ENCODE measurements around the gene HOXD12.

DNA sequence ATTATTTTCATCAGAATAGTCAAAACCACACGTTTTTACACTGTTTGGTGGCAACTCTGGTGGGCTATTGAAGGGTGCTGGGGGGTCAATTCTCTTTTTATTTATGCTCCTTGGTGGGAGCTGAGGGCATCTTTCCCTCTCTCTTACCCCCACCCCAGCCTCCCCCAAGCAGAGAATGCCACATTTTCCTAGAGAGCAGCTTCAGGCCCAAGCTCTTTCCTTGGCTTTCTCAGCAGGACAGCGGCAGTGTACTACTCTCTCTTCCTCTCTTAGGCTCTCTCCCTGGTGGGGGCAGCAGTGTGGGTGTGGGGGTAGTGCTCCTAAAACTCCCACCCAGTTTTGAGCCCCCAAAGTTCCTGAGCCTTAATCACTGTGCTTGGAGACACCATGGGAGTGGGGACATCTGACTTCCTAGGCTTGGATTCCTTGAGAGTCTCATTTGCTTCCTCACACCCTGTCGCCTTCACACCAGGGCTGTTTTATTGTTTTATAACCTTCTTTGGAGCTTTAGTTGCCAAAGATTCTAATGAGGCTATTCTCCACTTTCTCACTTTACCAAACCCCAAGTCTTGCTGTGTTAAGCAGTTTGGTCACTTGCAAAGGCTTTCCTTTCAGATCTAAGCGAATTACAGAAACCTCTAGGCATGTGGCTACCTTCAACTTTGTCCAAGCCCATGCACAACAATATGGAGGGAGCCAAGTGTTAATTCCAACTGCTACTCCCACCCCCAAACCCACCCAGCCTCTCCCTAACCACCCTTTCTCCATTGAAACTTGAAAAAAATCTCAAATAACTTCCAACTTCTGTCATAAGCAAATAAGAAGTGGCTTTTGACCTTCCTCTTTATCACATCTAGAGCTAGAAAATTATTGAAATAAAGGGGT, 45.7 kb downstream of the HOXD12 start:
- TF ChIP-seq, protein P1, sequence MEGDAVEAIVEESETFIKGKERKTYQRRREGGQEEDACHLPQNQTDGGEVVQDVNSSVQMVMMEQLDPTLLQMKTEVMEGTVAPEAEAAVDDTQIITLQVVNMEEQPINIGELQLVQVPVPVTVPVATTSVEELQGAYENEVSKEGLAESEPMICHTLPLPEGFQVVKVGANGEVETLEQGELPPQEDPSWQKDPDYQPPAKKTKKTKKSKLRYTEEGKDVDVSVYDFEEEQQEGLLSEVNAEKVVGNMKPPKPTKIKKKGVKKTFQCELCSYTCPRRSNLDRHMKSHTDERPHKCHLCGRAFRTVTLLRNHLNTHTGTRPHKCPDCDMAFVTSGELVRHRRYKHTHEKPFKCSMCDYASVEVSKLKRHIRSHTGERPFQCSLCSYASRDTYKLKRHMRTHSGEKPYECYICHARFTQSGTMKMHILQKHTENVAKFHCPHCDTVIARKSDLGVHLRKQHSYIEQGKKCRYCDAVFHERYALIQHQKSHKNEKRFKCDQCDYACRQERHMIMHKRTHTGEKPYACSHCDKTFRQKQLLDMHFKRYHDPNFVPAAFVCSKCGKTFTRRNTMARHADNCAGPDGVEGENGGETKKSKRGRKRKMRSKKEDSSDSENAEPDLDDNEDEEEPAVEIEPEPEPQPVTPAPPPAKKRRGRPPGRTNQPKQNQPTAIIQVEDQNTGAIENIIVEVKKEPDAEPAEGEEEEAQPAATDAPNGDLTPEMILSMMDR (IDR thresholded peaks at IDR 0.05; ENCODE audit: low read length), result no peak
- TF ChIP-seq EZH2 (optimal IDR thresholded peaks at IDR 0.05; ENCODE audit: low read depth, low read length), result no peak
- TF ChIP-seq EZH2phosphoT487 (IDR thresholded peaks at IDR 0.05; ENCODE audit: low read length), result no peak

Data from MM.1S (cell line).